HEK293 (cell line): ENCODE results near the gene TLCD3A.

Experiments
- CTCF ChIA-PET: fragments of 350-600 bp; formaldehyde crosslinking; extraction: SDS; loops from one replicate; lab custom pipeline; 2021; ENCODE audit warnings: antibody characterized with exemption; lab: Yijun Ruan, JAX
- POLR2A ChIA-PET: fragments of 300-600 bp; formaldehyde crosslinking; extraction: SDS; loops from one replicate; lab custom pipeline; 2020; ENCODE audit warnings: antibody characterized with exemption, inconsistent platforms; lab: Yijun Ruan, JAX
- H3K27ac ChIP-seq: fragments of 200-500 bp; sonication (Bioruptor generic); 2 replicates; pipeline ENCODE4 v1.5.1; 2014; ENCODE audit warnings: low read depth, low read length, control low read depth, inconsistent platforms; ENCODE audit errors: extremely low read depth
- H3K36me3 ChIP-seq, 2 experiments: fragments of 200-500 bp in 1 of 2; sonication (Bioruptor generic) in 1 of 2; 1 replicate in 1 of 2; 2 replicates in 1 of 2; pipeline ENCODE4 v1.5.1; 2014 to 2017; ENCODE audit warnings: inconsistent platforms in 2 of 2, low read length in 2 of 2; ENCODE audit not compliant: control insufficient read depth in 2 of 2, insufficient read depth in 1 of 2
- H3K4me1 ChIP-seq: fragments of 200-500 bp; sonication (Bioruptor generic); 2 replicates; pipeline ENCODE4 v1.5.1; 2014; ENCODE audit warnings: mild to moderate bottlenecking, low read length, inconsistent platforms; ENCODE audit not compliant: control insufficient read depth, insufficient read depth
- H3K4me3 ChIP-seq: 2 replicates; pipeline ENCODE4 v1.5.1; 2011; ENCODE audit warnings: low read depth, mild to moderate bottlenecking, control low read depth, low read length, moderate library complexity
- H3K9me3 ChIP-seq: fragments of 200-500 bp; sonication (Bioruptor generic); 2 replicates; pipeline ENCODE4 v1.5.1; 2014; ENCODE audit warnings: low read depth, low read length, inconsistent platforms; ENCODE audit not compliant: control insufficient read depth, insufficient read depth
- KLF9 ChIP-seq: fragments of 450-650 bp; formaldehyde crosslinking; IDR thresholded peaks from 2 replicates; pipeline ENCODE4 v1.5.1; 2016; ENCODE audit warnings: missing biosample characterization, missing genetic modification characterization, low read depth
- PRDM1 ChIP-seq: fragments of 450-650 bp; formaldehyde crosslinking; IDR thresholded peaks from 2 replicates; pipeline ENCODE4; 2016; ENCODE audit warnings: missing biosample characterization, missing genetic modification characterization
- ZBTB17 ChIP-seq: fragments of 450-650 bp; formaldehyde crosslinking; IDR thresholded peaks from 2 replicates; pipeline ENCODE4 v1.5.1; 2016; ENCODE audit warnings: missing biosample characterization, missing genetic modification characterization
- ZFHX2 ChIP-seq: fragments of 450-650 bp; formaldehyde crosslinking; conservative IDR thresholded peaks from 2 replicates; pipeline ENCODE4 v1.5.1; 2016; ENCODE audit warnings: missing biosample characterization, missing genetic modification characterization
- ZNF175 ChIP-seq: fragments of 450-650 bp; formaldehyde crosslinking; IDR thresholded peaks from 2 replicates; pipeline ENCODE4 v1.5.1; 2016; ENCODE audit warnings: missing biosample characterization, missing genetic modification characterization
- ZNF202 ChIP-seq: fragments of 450-650 bp; formaldehyde crosslinking; IDR thresholded peaks from 2 replicates; pipeline ENCODE4 v1.5.1; 2016; ENCODE audit warnings: missing biosample characterization, missing genetic modification characterization, borderline replicate concordance
- ZNF239 ChIP-seq: fragments of 450-650 bp; formaldehyde crosslinking; IDR thresholded peaks from 2 replicates; pipeline ENCODE4 v1.5.1; 2016; ENCODE audit warnings: missing biosample characterization, missing genetic modification characterization
- ZNF518A ChIP-seq: fragments of 450-650 bp; formaldehyde crosslinking; conservative IDR thresholded peaks from 2 replicates; pipeline ENCODE4 v1.5.1; 2016; ENCODE audit warnings: low read depth, missing biosample characterization, missing genetic modification characterization
- ZNF561 ChIP-seq: fragments of 450-650 bp; IDR thresholded peaks from 2 replicates; pipeline ENCODE4 v1.5.1; 2018; ENCODE audit warnings: missing biosample characterization, missing genetic modification characterization, borderline replicate concordance
- ZNF654 ChIP-seq: fragments of 450-650 bp; formaldehyde crosslinking; IDR thresholded peaks from 2 replicates; pipeline ENCODE4 v1.5.1; 2016; ENCODE audit warnings: low read depth, missing biosample characterization, missing genetic modification characterization
- ZNF660 ChIP-seq: fragments of 450-650 bp; IDR thresholded peaks from 2 replicates; pipeline ENCODE4 v1.5.1; 2018; ENCODE audit warnings: missing biosample characterization, mild to moderate bottlenecking, missing genetic modification characterization
- ZNF704 ChIP-seq: fragments of 450-650 bp; formaldehyde crosslinking; IDR thresholded peaks from 2 replicates; pipeline ENCODE4 v1.5.1; 2016; ENCODE audit warnings: missing biosample characterization, missing genetic modification characterization
- TF ChIP-seq, protein P1 (sequence below): fragments of 450-650 bp; formaldehyde crosslinking; IDR thresholded peaks from 2 replicates; pipeline ENCODE4 v1.5.1; 2016; ENCODE audit warnings: missing biosample characterization, missing genetic modification characterization
- TF ChIP-seq, protein P2 (sequence below): fragments of 450-650 bp; formaldehyde crosslinking; IDR thresholded peaks from 2 replicates; pipeline ENCODE4 v1.5.1; 2016; ENCODE audit warnings: missing biosample characterization, missing genetic modification characterization, low read depth

Gene TLCD3A

GRCh38 chr17:700504-701094 lies 31.8 kb upstream of the TLCD3A start:
- Histone ChIP-seq H3K9me3 (no peaks in the 10 kb centered on the region), H3K27ac (no peak overlapping the region), H3K4me3 (no peak overlapping the region), H3K36me3 (peaks cover 38 to 45% of the 10 kb centered on the region in 2 experiments), H3K4me1 (no peaks in the 10 kb centered on the region)
- CTCF ChIA-PET, result interaction anchor here (0.6 to 9.2 kb wide), 47 partner anchors 9 to 556 kb away, joined by 3 to 173 read pairs (median 3); partner anchors contain the start of genes GEMIN4, TIMM22 and VPS53
- TF ChIP-seq ZNF654 (tag by site-specific recombination) (peak; percentile 81), ZNF660 (0 out of 2 replicates have a peak, but pooled peaks have one; percentile 33), ZBTB17 (tag by site-specific recombination) (no peak)
- TF ChIP-seq, protein P1, sequence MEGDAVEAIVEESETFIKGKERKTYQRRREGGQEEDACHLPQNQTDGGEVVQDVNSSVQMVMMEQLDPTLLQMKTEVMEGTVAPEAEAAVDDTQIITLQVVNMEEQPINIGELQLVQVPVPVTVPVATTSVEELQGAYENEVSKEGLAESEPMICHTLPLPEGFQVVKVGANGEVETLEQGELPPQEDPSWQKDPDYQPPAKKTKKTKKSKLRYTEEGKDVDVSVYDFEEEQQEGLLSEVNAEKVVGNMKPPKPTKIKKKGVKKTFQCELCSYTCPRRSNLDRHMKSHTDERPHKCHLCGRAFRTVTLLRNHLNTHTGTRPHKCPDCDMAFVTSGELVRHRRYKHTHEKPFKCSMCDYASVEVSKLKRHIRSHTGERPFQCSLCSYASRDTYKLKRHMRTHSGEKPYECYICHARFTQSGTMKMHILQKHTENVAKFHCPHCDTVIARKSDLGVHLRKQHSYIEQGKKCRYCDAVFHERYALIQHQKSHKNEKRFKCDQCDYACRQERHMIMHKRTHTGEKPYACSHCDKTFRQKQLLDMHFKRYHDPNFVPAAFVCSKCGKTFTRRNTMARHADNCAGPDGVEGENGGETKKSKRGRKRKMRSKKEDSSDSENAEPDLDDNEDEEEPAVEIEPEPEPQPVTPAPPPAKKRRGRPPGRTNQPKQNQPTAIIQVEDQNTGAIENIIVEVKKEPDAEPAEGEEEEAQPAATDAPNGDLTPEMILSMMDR (tag by site-specific recombination), result 0 out of 2 replicates have a peak, but pooled peaks have one; percentile 34
- POLR2A ChIA-PET, result interaction anchor here (0.9 kb wide), 1 partner anchor 288 kb away, joined by 3 read pairs; no protein-coding TSS in a partner anchor

- Histone ChIP-seq H3K27ac (no peak overlapping the region), H3K36me3 (peaks cover 34 to 38% of the 10 kb centered on the region in 2 experiments), H3K9me3 (no peaks in the 10 kb centered on the region), H3K4me1 (no peaks in the 10 kb centered on the region), H3K4me3 (no peak overlapping the region)
- TF ChIP-seq KLF9 (0 out of 2 replicates have a peak, but pooled peaks have one; percentile 21), ZFHX2 (tag by site-specific recombination) (no peak), ZNF175 (tag by site-specific recombination) (no peak), ZNF704 (tag by site-specific recombination) (no peak)
- ChIA-PET POLR2A (no interaction called here), CTCF (interaction anchor here (0.7 to 9.2 kb wide), 11 partner anchors 10 to 554 kb away, joined by 3 to 173 read pairs (median 6); partner anchors contain the start of genes TIMM22 and VPS53)
Observed at GRCh38 chr17:703081-703875, 29.1 kb upstream of the TLCD3A start.

DNA sequence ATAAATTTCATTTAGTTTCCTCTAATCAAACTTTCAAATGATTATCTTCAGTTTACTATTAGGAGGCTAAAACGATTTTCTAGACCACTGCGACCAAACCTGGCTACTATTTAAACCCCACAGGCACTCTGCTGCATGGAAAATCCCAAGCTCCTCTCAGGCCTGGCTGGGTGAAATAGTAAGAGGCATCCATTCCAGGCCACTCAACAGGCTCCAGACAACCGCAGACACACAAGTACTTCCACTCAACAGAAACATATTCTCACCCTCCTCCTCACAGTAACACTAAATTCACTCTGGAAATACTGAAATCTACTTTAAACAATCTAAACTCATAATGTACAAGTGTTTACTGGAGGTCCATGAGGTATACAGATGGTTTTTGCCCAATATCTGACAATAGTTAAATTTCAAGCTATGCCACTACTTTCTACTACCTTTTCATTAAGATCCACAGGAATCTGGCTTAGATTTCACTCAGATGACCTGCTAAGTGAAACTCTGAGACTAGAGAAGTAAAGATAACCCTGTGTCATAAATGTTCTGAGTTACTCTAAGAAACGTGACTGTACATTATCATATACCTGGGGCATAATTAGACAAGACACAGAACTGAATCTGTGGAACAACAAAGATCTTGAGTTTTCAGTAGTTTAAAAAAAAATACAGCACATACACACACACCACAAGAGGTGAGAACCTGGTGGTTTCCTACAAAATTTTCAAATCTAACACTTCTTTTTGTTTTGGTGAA lies 28.1 kb upstream of the TLCD3A start:
- ChIA-PET CTCF (interaction anchor here (0.6 to 6.0 kb wide), 13 partner anchors 8 to 560 kb away, joined by 3 to 55 read pairs (median 5); partner anchors contain the start of genes TIMM22 and VPS53), POLR2A (no interaction called here)
- TF ChIP-seq, protein P2, sequence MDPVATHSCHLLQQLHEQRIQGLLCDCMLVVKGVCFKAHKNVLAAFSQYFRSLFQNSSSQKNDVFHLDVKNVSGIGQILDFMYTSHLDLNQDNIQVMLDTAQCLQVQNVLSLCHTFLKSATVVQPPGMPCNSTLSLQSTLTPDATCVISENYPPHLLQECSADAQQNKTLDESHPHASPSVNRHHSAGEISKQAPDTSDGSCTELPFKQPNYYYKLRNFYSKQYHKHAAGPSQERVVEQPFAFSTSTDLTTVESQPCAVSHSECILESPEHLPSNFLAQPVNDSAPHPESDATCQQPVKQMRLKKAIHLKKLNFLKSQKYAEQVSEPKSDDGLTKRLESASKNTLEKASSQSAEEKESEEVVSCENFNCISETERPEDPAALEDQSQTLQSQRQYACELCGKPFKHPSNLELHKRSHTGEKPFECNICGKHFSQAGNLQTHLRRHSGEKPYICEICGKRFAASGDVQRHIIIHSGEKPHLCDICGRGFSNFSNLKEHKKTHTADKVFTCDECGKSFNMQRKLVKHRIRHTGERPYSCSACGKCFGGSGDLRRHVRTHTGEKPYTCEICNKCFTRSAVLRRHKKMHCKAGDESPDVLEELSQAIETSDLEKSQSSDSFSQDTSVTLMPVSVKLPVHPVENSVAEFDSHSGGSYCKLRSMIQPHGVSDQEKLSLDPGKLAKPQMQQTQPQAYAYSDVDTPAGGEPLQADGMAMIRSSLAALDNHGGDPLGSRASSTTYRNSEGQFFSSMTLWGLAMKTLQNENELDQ, result no peak
- TF ChIP-seq PRDM1 (tag by site-specific recombination), result peak; percentile 41; the same call in 1 of the 2 replicates
- TF ChIP-seq ZNF202 (tag by site-specific recombination), result no peak
- no peak for TF ChIP-seq ZNF561 (tag by site-specific recombination)
- no peak for TF ChIP-seq ZNF518A (tag by site-specific recombination)
- no peak for TF ChIP-seq ZNF239 (tag by site-specific recombination)
- Histone ChIP-seq H3K27ac (no peak overlapping the region), H3K4me1 (no peaks in the 10 kb centered on the region), H3K36me3 (peaks cover 31 to 40% of the 10 kb centered on the region in 2 experiments), H3K9me3 (no peaks in the 10 kb centered on the region), H3K4me3 (no peak overlapping the region)
